ENCODE results near the gene MBD5.

MBD5 gene

DNA sequence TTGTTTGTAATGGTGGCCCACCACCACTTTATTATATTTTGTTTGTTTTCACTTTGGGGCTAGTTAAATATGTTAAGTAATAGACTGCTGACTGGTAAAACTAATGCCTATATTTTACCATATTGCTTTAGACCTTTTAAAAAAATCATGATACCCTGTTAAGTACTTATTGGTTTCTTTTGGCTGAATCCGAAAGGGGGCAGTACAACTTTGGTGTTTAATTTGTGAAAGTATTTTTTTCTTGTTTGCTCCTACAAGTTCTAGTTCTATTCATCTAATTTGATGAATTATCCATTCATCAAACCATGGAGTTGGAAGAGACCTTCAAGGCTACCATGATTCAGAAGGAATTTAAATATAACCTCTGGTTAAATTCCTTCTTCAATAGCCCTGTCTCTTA is 147.0 kb downstream of the MBD5 start:
- no peak overlapping the region for H3K4me3 ChIP-seq (ENCODE audit: low read length in 2 of 2)
- H3K27ac ChIP-seq (ENCODE audit: low read length): no peak overlapping the region
- H3K36me3 ChIP-seq (ENCODE audit: control insufficient read depth in 2 of 2, insufficient read depth in 2 of 2, low read length in 2 of 2): no peaks in the 10 kb centered on the region
- no peaks in the 10 kb centered on the region for H3K4me1 ChIP-seq (ENCODE audit: control insufficient read depth, insufficient read depth, low read length)
- no peaks in the 10 kb centered on the region for H3K9me3 ChIP-seq (ENCODE audit: control insufficient read depth in 2 of 2, low read length in 2 of 2)
- H3K9ac ChIP-seq (ENCODE audit: low read length in 2 of 2): no peak overlapping the region
- no peaks in the 10 kb centered on the region for H3K27me3 ChIP-seq (ENCODE audit: control insufficient read depth in 1 of 2, insufficient read depth in 2 of 2, low read length in 2 of 2)

DNA sequence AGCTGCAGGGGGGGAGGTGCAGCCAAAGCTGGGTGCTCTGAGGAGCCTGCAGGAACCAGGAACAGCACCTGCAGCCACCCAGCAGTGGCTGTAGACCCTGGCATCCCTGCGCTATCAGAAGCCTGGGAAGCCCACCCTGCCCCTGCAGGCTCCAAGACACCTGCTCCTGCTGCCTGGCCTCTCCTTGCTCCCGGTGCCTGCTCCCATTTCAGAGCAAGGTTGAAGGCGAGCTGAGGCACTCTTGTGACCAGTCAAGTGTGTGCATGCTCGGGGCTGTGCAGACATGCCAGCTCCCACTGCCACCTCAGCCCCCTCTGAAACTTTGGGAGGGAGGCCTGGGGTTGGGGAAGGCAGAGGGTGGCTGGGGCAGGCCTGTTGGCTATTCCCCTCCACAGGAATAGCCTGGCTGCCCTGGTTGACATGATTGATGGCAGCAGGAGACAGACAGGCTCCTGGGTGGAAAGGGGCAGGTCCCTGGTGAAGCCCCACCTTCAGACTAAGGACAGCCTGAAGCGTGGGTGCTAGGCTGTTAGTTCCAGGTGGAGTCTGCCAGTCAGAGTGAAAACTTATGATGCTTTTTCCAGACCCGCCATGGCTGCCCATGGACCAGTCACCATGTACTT is 151.4 kb downstream of the MBD5 start:
- Histone ChIP-seq H3K9ac (ENCODE audit: low read length in 2 of 2) (no peak overlapping the region), H3K9me3 (ENCODE audit: control insufficient read depth in 2 of 2, low read length in 2 of 2) (no peaks in the 10 kb centered on the region), H3K27me3 (ENCODE audit: control insufficient read depth in 1 of 2, insufficient read depth in 2 of 2, low read length in 2 of 2) (no peaks in the 10 kb centered on the region), H3K27ac (ENCODE audit: low read length) (no peak overlapping the region), H3K36me3 (ENCODE audit: control insufficient read depth in 2 of 2, insufficient read depth in 2 of 2, low read length in 2 of 2) (no peaks in the 10 kb centered on the region), H3K4me1 (ENCODE audit: control insufficient read depth, insufficient read depth, low read length) (no peaks in the 10 kb centered on the region), H3K4me3 (ENCODE audit: low read length in 2 of 2) (no peak overlapping the region)

DNA sequence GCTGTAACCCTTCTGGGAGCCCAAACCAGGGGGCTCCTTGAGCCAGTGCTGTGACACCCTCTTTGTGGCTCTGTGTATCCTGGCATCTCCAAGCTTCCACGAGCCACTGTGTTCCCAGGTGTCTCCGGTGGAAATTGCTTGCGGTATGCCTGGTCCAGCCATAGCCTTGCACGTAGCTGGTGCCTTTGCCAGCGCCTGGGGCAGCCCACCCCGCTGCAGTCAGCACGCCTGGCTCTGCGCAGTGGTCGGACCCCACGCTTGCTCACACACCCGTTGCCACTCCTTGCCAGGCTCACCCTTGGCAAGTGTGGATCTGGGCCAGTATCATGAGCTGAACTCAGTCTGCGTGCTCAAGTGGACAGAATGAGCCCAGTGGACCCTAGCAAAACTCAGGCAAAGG is 152.3 kb downstream of the MBD5 start:
- Histone ChIP-seq H3K9me3 (ENCODE audit: control insufficient read depth in 2 of 2, low read length in 2 of 2) (no peaks in the 10 kb centered on the region), H3K27me3 (ENCODE audit: control insufficient read depth in 1 of 2, insufficient read depth in 2 of 2, low read length in 2 of 2) (no peaks in the 10 kb centered on the region), H3K4me1 (ENCODE audit: control insufficient read depth, insufficient read depth, low read length) (no peaks in the 10 kb centered on the region)

DNA sequence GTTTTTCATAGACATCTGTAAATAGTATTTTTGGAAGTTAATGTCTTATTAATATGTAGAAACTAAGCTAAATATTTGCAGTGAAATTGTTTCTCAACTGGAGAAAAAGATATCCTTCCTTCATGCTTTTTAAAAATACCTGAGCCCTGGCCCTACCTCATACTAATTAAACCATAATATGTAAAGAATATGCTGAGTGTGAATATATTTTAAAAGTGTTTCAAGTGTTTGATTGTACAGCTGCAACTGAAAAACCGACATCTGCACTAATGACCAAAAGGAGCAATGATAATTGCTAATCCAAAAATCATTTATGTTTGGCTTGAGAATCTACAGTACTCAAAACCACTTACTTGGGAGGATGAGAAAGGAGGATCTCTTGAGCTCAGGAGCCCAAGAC is 156.7 kb downstream of the MBD5 start:
- Histone ChIP-seq H3K27me3 (ENCODE audit: control insufficient read depth in 1 of 2, insufficient read depth in 2 of 2, low read length in 2 of 2) (no peaks in the 10 kb centered on the region), H3K36me3 (ENCODE audit: control insufficient read depth in 2 of 2, insufficient read depth in 2 of 2, low read length in 2 of 2) (peaks cover 0 to 3% of the 10 kb centered on the region in 2 donors), H3K9me3 (ENCODE audit: control insufficient read depth in 2 of 2, low read length in 2 of 2) (no peaks in the 10 kb centered on the region), H3K4me1 (ENCODE audit: control insufficient read depth, insufficient read depth, low read length) (no peaks in the 10 kb centered on the region), H3K27ac (ENCODE audit: low read length) (no peak overlapping the region), H3K9ac (ENCODE audit: low read length in 2 of 2) (no peak overlapping the region), H3K4me3 (ENCODE audit: low read length in 2 of 2) (no peak overlapping the region)

More for the DNA sequence above, 152.3 kb downstream of the MBD5 start:
- Histone ChIP-seq H3K36me3 (ENCODE audit: control insufficient read depth in 2 of 2, insufficient read depth in 2 of 2, low read length in 2 of 2) (no peaks in the 10 kb centered on the region), H3K9ac (ENCODE audit: low read length in 2 of 2) (no peak overlapping the region), H3K4me3 (ENCODE audit: low read length in 2 of 2) (no peak overlapping the region), H3K27ac (ENCODE audit: low read length) (no peak overlapping the region)

DNA sequence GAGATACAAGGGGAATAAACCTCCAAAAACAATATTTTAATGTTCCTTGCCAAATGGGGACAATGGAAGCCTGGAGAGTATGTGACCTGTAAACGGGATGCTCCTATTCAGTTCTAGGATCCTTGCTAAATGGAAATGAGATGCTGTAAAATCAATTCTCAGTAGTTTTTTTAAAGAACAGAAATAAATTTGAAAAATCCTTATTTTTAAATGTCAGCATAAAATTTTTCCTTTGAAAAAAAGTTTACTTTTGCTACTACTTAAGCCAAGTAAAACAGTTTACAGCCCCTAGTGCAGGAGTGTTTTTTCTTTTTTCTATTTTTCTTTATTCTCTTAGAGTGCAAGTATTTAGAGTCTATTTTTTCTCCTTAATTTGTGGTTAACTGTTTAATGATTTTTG is 158.8 kb downstream of the MBD5 start:
- no peak overlapping the region for H3K27ac ChIP-seq (ENCODE audit: low read length)
- no peak overlapping the region for H3K4me3 ChIP-seq (ENCODE audit: low read length in 2 of 2)
- no peaks in the 10 kb centered on the region for H3K4me1 ChIP-seq (ENCODE audit: control insufficient read depth, insufficient read depth, low read length)
- H3K9ac ChIP-seq (ENCODE audit: low read length in 2 of 2): no peak overlapping the region
- no peaks in the 10 kb centered on the region for H3K9me3 ChIP-seq (ENCODE audit: control insufficient read depth in 2 of 2, low read length in 2 of 2)
- H3K27me3 ChIP-seq (ENCODE audit: control insufficient read depth in 1 of 2, insufficient read depth in 2 of 2, low read length in 2 of 2): no peaks in the 10 kb centered on the region
- peaks cover 0 to 4% of the 10 kb centered on the region in 2 donors for H3K36me3 ChIP-seq (ENCODE audit: control insufficient read depth in 2 of 2, insufficient read depth in 2 of 2, low read length in 2 of 2)

DNA sequence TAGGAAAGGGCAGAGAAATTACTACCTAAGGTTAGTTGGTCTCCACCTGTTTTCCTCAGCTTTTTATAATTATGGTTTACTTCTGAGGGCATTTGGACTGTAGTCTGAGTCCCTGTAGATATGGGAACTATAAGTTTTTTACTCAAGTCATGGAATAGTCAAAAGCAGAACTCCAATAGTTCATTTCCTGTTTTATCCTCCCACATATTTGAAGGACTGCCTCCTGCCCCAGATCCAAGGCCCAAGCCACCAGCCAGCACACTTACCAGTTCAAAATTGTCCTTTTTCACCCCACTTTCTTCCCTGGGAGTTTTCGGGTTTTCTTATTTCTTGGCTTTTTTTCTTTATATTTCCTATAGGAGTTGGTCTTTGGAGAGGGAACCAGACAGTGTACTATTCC is 164.1 kb downstream of the MBD5 start:
- H3K27ac ChIP-seq (ENCODE audit: low read length): no peak overlapping the region
- peaks cover 0 to 3% of the 10 kb centered on the region in 2 donors for H3K36me3 ChIP-seq (ENCODE audit: control insufficient read depth in 2 of 2, insufficient read depth in 2 of 2, low read length in 2 of 2)
- no peaks in the 10 kb centered on the region for H3K9me3 ChIP-seq (ENCODE audit: control insufficient read depth in 2 of 2, low read length in 2 of 2)
- no peaks in the 10 kb centered on the region for H3K27me3 ChIP-seq (ENCODE audit: control insufficient read depth in 1 of 2, insufficient read depth in 2 of 2, low read length in 2 of 2)
- no peaks in the 10 kb centered on the region for H3K4me1 ChIP-seq (ENCODE audit: control insufficient read depth, insufficient read depth, low read length)
- no peak overlapping the region for H3K9ac ChIP-seq (ENCODE audit: low read length in 2 of 2)
- H3K4me3 ChIP-seq (ENCODE audit: low read length in 2 of 2): no peak overlapping the region

DNA sequence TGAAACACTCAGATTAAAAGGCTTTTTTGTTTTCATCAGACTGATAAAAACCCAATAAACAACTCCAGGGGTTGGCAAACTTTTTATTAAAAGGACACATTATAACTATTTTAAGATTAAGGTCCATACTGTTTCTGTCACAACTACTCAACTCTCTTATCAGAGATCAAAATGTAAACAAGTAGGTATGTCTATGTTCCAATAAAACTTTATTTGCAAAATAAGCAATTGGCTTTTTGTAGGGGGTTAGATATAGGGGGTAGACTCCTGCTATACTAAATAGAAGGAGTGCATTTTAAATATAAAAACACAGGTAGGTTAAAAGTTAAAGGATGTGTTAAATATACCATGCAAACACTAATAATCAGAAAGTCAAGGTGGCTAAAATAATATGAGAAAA is 174.0 kb downstream of the MBD5 start:
- Histone ChIP-seq H3K9me3 (ENCODE audit: control insufficient read depth in 2 of 2, low read length in 2 of 2) (no peaks in the 10 kb centered on the region), H3K27me3 (ENCODE audit: control insufficient read depth in 1 of 2, insufficient read depth in 2 of 2, low read length in 2 of 2) (no peaks in the 10 kb centered on the region), H3K4me1 (ENCODE audit: control insufficient read depth, insufficient read depth, low read length) (no peaks in the 10 kb centered on the region), H3K27ac (ENCODE audit: low read length) (no peak overlapping the region), H3K36me3 (ENCODE audit: control insufficient read depth in 2 of 2, insufficient read depth in 2 of 2, low read length in 2 of 2) (no peaks in the 10 kb centered on the region), H3K4me3 (ENCODE audit: low read length in 2 of 2) (no peak overlapping the region), H3K9ac (ENCODE audit: low read length in 2 of 2) (no peak overlapping the region)

DNA sequence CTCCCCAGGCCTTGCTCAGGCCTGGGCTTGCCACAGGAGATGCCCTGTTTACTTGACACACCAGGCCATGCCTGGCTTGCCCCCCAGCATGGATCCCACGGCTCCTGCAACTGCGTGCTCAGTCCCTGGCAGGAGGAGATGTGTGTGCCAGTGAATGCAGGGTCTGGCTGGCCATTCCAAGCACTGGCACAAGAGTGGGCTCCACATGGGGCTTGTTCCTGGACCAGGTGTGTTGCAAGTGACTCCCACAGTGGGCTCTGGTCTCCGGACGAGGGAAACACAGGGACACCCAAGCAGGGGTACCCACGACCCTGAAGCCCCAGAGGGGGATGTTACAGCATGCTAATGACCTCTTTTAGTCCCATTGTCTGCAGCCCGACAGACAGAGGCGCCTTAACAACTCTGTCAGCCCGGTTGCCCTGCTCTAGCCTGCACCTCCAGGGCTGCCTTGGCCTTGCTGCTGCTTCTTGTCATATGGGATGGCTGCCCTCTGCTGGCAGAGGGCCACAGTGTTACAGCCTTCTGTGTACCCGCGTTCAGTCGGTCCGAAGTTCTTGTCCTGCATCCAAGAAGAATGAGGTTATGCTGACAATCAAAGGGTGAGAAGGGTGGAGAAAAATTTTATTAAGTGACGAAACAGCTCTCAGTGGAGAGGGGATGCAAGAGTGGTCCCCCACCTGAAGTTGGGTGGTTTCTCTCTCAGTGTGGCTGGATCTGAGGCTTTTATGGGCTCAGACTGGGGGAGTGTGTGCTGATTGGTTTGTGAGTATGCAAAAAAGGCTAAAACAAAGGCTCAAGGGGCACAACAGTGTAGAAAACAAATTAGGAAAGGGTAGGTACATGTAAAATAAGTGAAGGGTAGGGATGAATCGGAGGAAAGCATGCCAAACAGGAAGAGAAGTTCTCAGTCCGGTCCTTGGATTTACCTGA is 180.4 kb downstream of the MBD5 start:
- no peaks in the 10 kb centered on the region for H3K36me3 ChIP-seq (ENCODE audit: control insufficient read depth in 2 of 2, insufficient read depth in 2 of 2, low read length in 2 of 2)
- no peak overlapping the region for H3K27ac ChIP-seq (ENCODE audit: low read length)
- no peaks in the 10 kb centered on the region for H3K27me3 ChIP-seq (ENCODE audit: control insufficient read depth in 1 of 2, insufficient read depth in 2 of 2, low read length in 2 of 2)
- peaks cover 4% of the 10 kb centered on the region for H3K4me1 ChIP-seq (ENCODE audit: control insufficient read depth, insufficient read depth, low read length)
- no peak overlapping the region for H3K9ac ChIP-seq (ENCODE audit: low read length in 2 of 2)
- no peaks in the 10 kb centered on the region for H3K9me3 ChIP-seq (ENCODE audit: control insufficient read depth in 2 of 2, low read length in 2 of 2)
- H3K4me3 ChIP-seq (ENCODE audit: low read length in 2 of 2): no peak overlapping the region

DNA sequence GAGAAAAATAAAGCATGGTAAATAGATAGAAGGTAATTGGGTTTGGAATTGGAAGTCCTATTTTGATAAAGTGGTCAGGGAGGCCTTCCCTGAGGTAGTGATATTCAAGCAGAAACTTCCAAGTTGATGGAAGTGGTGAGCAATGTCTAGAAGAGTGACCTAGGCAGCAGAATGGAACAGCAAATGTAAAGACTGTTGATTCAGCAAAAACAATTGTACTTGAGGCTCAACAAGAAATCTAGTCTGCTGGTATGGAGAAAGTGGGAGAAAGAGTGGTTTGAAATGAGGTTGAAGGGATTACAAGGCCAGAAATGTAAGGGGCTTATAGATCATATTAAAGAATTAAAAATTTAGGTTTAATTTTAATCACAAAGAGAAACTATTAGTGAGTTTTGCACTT is 181.3 kb downstream of the MBD5 start:
- H3K9me3 ChIP-seq (ENCODE audit: control insufficient read depth in 2 of 2, low read length in 2 of 2): no peaks in the 10 kb centered on the region
- H3K36me3 ChIP-seq (ENCODE audit: control insufficient read depth in 2 of 2, insufficient read depth in 2 of 2, low read length in 2 of 2): no peaks in the 10 kb centered on the region
- H3K4me3 ChIP-seq (ENCODE audit: low read length in 2 of 2): no peak overlapping the region
- no peak overlapping the region for H3K9ac ChIP-seq (ENCODE audit: low read length in 2 of 2)
- H3K27ac ChIP-seq (ENCODE audit: low read length): no peak overlapping the region
- peaks cover 4% of the 10 kb centered on the region for H3K4me1 ChIP-seq (ENCODE audit: control insufficient read depth, insufficient read depth, low read length)
- no peaks in the 10 kb centered on the region for H3K27me3 ChIP-seq (ENCODE audit: control insufficient read depth in 1 of 2, insufficient read depth in 2 of 2, low read length in 2 of 2)

DNA sequence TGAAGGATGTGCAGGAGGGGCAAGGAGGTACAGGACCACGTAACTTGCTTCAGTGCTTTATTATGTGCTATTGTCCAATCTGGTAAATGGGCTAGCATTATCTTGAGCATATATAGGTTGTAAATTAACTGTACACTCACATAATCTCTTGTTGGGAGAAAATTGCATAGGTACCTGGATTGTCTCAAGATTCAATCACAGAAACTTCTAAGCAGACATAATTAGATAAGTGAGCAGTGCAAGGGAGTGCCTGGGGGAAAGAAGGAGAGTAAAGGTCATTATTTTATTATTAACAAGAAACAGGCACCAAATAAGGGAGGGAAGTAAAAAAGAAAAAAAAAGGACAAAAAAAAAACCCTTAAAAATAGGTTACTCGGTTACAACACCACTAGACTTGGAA is 186.2 kb downstream of the MBD5 start:
- H3K4me3 ChIP-seq (ENCODE audit: low read length in 2 of 2): no peak overlapping the region
- H3K4me1 ChIP-seq (ENCODE audit: control insufficient read depth, insufficient read depth, low read length): no peaks in the 10 kb centered on the region
- no peaks in the 10 kb centered on the region for H3K27me3 ChIP-seq (ENCODE audit: control insufficient read depth in 1 of 2, insufficient read depth in 2 of 2, low read length in 2 of 2)
- no peak overlapping the region for H3K9ac ChIP-seq (ENCODE audit: low read length in 2 of 2)
- no peaks in the 10 kb centered on the region for H3K36me3 ChIP-seq (ENCODE audit: control insufficient read depth in 2 of 2, insufficient read depth in 2 of 2, low read length in 2 of 2)
- H3K9me3 ChIP-seq (ENCODE audit: control insufficient read depth in 2 of 2, low read length in 2 of 2): no peaks in the 10 kb centered on the region
- no peak overlapping the region for H3K27ac ChIP-seq (ENCODE audit: low read length)

DNA sequence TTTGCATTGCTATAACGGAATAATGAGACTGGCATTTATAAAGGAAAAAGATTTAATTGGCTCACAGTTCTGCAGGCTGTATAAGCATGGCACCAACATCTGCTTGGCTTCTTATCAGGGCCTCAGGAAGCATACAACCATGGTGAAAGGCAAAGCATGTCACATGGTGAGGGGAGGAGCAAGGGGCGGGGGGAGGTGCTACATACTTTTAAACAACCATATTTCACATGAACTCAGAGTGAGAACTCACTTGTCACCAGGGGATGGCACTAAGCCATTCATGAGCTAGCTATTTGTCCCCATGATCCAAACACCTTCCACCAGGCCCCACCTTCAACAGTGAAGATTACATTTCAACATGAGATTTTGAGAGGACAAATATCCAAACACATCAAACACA is 188.7 kb downstream of the MBD5 start:
- Histone ChIP-seq H3K4me3 (ENCODE audit: low read length in 2 of 2) (no peak overlapping the region), H3K9ac (ENCODE audit: low read length in 2 of 2) (no peak overlapping the region), H3K27me3 (ENCODE audit: control insufficient read depth in 1 of 2, insufficient read depth in 2 of 2, low read length in 2 of 2) (no peaks in the 10 kb centered on the region), H3K27ac (ENCODE audit: low read length) (no peak overlapping the region), H3K36me3 (ENCODE audit: control insufficient read depth in 2 of 2, insufficient read depth in 2 of 2, low read length in 2 of 2) (no peaks in the 10 kb centered on the region), H3K9me3 (ENCODE audit: control insufficient read depth in 2 of 2, low read length in 2 of 2) (no peaks in the 10 kb centered on the region), H3K4me1 (ENCODE audit: control insufficient read depth, insufficient read depth, low read length) (no peaks in the 10 kb centered on the region)
